GM21737 (cell line): ENCODE measurements around the gene SVIL.

Experiments used
- ATAC-seq: cut with Tn5 transposase; IDR thresholded peaks from one replicate; pipeline ENCODE4 v1.9.1; 2021; ENCODE audit warnings: mild to moderate bottlenecking, moderate library complexity; ENCODE audit not compliant: unreplicated experiment

The SVIL gene

GRCh38 chr10:29634764-29635625 is at the start of gene SVIL:
TSS of gene SVIL (minus strand) at chr10:29634971. CDS start at chr10:29555058, 79,913 bp downstream.
- no peak for ATAC-seq

GRCh38 chr10:29681676-29682448 is 47.1 kb upstream of the SVIL start:
- ATAC-seq: no peak

GRCh38 chr10:29680091-29680490 is 45.3 kb upstream of the SVIL start:
- no peak for ATAC-seq

GRCh38 chr10:29676732-29677131 is 42.0 kb upstream of the SVIL start:
- no peak for ATAC-seq

- no peak for ATAC-seq
Observed at GRCh38 chr10:29675984-29676383, 41.2 kb upstream of the SVIL start.

- no peak for ATAC-seq
Observed at GRCh38 chr10:29671968-29672367, 37.2 kb upstream of the SVIL start.

GRCh38 chr10:29671228-29671780 is 36.5 kb upstream of the SVIL start:
- no peak for ATAC-seq

GRCh38 chr10:29670761-29671160 is 36.0 kb upstream of the SVIL start:
- ATAC-seq: no peak

GRCh38 chr10:29669149-29669548 is 34.4 kb upstream of the SVIL start:
- ATAC-seq: no peak

GRCh38 chr10:29668628-29669027 is 33.9 kb upstream of the SVIL start:
- ATAC-seq: no peak

GRCh38 chr10:29667191-29667590 is 32.4 kb upstream of the SVIL start:
- ATAC-seq: no peak

GRCh38 chr10:29666201-29666600 is 31.4 kb upstream of the SVIL start:
- ATAC-seq: no peak

GRCh38 chr10:29663718-29664117 is 28.9 kb upstream of the SVIL start:
- ATAC-seq: no peak

- peak; percentile 94 for ATAC-seq
Observed at GRCh38 chr10:29658984-29659965, 24.5 kb upstream of the SVIL start.

- no peak for ATAC-seq
Observed at GRCh38 chr10:29657719-29658274, 23.0 kb upstream of the SVIL start.

GRCh38 chr10:29656451-29656992 is 21.8 kb upstream of the SVIL start:
- no peak for ATAC-seq

GRCh38 chr10:29652192-29652591 is 17.4 kb upstream of the SVIL start:
- no peak for ATAC-seq

- ATAC-seq: no peak
Observed at GRCh38 chr10:29651767-29652166, 17.0 kb upstream of the SVIL start.

GRCh38 chr10:29650552-29650944 is 15.8 kb upstream of the SVIL start:
- no peak for ATAC-seq
